ENCODE data around the gene GPAT2.
"Not testable (repeated sequence)": the region's sequence is repeated elsewhere in the genome, so short reads cannot be mapped to it uniquely, and the experiment has no call there.

Gene GPAT2

DNA sequence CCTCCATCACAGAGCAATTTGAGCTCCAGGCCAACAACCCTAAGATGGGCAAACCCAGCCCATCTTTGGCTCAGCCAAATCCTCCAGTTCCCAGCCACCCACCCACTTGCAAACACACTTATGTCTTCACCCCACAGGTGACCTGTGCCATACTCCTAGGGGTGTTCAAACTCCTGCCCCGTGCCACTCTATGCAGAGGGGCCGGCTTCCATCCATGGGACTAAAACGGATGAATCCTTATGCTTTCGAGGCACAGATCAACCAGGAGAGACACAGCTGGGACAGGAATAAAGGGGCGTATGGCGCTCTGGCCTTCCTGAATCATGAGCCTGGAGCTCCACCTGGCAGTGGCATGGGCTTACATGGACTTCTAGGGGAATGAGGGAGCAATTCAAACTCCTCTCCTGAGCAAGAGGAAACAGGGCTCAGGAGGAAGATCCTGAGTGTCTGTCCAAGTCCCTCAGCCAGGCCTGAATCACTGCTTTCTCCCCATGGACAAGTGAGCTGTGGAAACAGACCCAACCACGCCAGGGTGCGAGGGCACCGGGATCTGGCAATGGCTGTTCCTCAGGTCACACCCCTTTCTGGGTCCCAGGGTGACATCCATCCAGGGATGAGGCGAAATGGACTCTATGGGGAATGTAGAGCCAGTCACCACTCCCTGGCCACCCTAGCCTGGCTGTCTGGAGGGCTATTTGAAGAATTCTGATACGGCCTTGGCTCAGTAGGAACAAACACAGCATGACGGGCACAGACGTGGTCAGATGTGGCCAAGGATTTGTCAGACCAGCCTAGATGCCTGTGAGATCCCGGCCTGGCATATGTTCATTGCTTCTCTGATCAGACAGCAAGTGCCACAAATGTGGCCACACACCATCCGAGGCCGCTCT is 36.6 kb upstream of the GPAT2 start:
- not testable (repeated sequence) for H3K4me1 ChIP-seq (ENCODE audit: control insufficient read depth, insufficient read depth, low read length); H3K9me3 ChIP-seq (ENCODE audit: control insufficient read depth, insufficient read depth, low read length); H3K36me3 ChIP-seq (ENCODE audit: control insufficient read depth, insufficient read depth, low read length); H3K4me3 ChIP-seq (ENCODE audit: low read depth, low read length); H3K27me3 ChIP-seq (ENCODE audit: control insufficient read depth, insufficient read depth, low read length); H3K9ac ChIP-seq (ENCODE audit: low read depth, low read length)

DNA sequence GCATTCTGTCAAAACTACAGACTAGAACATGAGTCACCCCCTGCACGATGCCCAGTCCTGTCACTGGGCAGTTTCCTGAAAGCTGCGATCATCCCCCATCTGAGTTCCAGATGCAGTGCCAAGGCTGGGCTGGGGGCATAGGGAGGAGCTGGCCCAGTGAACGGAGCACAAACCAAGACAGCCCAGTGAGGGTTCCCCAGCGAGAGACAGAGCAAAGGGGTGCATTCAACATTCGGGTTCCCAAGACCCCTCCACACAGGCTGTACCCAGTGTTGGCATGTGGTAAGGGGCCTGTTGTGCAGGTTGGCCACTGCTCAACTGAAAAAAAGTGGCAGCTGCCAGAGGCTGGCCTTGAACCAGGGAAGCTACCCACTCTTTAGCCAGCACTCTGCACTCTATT is 35.6 kb upstream of the GPAT2 start:
- H3K9me3 ChIP-seq (ENCODE audit: control insufficient read depth, insufficient read depth, low read length) = not testable (repeated sequence)

DNA sequence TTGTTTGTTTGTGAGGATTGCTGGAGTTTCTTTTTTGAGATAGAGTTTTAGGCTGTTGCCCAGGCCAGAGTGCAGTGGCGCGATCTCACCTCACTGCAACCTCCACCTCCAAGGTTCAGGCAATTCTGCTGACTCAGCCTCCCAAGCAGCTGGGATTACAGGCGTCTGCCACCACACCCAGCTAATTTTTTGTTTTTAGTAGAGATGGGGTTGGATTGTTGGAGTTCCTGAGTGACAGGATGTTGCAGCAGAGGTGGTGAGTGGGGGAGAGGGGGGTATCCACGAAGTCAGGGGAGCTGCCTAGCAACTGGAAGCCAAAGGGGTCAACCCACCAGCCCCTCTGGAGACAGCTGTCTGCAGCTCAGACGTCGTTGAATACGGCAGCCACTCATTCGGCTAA is 35.2 kb upstream of the GPAT2 start:
- H3K9me3 ChIP-seq (ENCODE audit: control insufficient read depth, insufficient read depth, low read length); H3K4me1 ChIP-seq (ENCODE audit: control insufficient read depth, insufficient read depth, low read length); H3K9ac ChIP-seq (ENCODE audit: low read depth, low read length); H3K36me3 ChIP-seq (ENCODE audit: control insufficient read depth, insufficient read depth, low read length); H3K27me3 ChIP-seq (ENCODE audit: control insufficient read depth, insufficient read depth, low read length); H3K4me3 ChIP-seq (ENCODE audit: low read depth, low read length): not testable (repeated sequence)

More for the DNA sequence above, 35.6 kb upstream of the GPAT2 start:
- not testable (repeated sequence) for H3K4me1 ChIP-seq (ENCODE audit: control insufficient read depth, insufficient read depth, low read length); H3K9ac ChIP-seq (ENCODE audit: low read depth, low read length); H3K4me3 ChIP-seq (ENCODE audit: low read depth, low read length); H3K36me3 ChIP-seq (ENCODE audit: control insufficient read depth, insufficient read depth, low read length); H3K27me3 ChIP-seq (ENCODE audit: control insufficient read depth, insufficient read depth, low read length)

- not testable (repeated sequence) for H3K9ac ChIP-seq (ENCODE audit: low read depth, low read length); H3K9me3 ChIP-seq (ENCODE audit: control insufficient read depth, insufficient read depth, low read length); H3K4me1 ChIP-seq (ENCODE audit: control insufficient read depth, insufficient read depth, low read length); H3K4me3 ChIP-seq (ENCODE audit: low read depth, low read length); H3K36me3 ChIP-seq (ENCODE audit: control insufficient read depth, insufficient read depth, low read length); H3K27me3 ChIP-seq (ENCODE audit: control insufficient read depth, insufficient read depth, low read length)
Observed at GRCh38 chr2:96067902-96068581, 33.3 kb upstream of the GPAT2 start.

GRCh38 chr2:96067098-96067660 is 32.5 kb upstream of the GPAT2 start:
- not testable (repeated sequence) for H3K27me3 ChIP-seq (ENCODE audit: control insufficient read depth, insufficient read depth, low read length); H3K9me3 ChIP-seq (ENCODE audit: control insufficient read depth, insufficient read depth, low read length); H3K4me3 ChIP-seq (ENCODE audit: low read depth, low read length); H3K36me3 ChIP-seq (ENCODE audit: control insufficient read depth, insufficient read depth, low read length); H3K9ac ChIP-seq (ENCODE audit: low read depth, low read length); H3K4me1 ChIP-seq (ENCODE audit: control insufficient read depth, insufficient read depth, low read length)

DNA sequence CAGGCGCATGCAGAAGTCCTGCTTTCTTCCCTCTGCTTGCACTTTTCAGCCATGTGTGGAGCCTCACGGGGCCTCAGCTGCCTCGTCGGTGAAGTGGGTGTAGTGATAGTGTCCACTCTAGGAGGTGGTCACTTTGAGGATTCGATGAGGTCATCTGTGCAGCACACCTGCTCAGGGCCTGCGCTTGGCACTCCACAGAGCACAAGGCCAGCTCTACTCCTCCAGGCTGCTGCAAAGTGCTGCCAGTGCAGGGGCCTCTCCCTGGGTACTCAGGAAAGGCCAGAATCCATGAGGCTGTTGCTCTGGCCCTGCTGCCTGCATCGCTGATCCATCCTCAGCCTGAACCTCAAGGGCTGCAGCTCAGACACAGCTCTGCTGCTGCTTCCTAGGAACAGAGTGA is 31.8 kb upstream of the GPAT2 start:
- H3K9me3 ChIP-seq (ENCODE audit: control insufficient read depth, insufficient read depth, low read length); H3K4me3 ChIP-seq (ENCODE audit: low read depth, low read length); H3K27me3 ChIP-seq (ENCODE audit: control insufficient read depth, insufficient read depth, low read length); H3K9ac ChIP-seq (ENCODE audit: low read depth, low read length); H3K4me1 ChIP-seq (ENCODE audit: control insufficient read depth, insufficient read depth, low read length); H3K36me3 ChIP-seq (ENCODE audit: control insufficient read depth, insufficient read depth, low read length): not testable (repeated sequence)

DNA sequence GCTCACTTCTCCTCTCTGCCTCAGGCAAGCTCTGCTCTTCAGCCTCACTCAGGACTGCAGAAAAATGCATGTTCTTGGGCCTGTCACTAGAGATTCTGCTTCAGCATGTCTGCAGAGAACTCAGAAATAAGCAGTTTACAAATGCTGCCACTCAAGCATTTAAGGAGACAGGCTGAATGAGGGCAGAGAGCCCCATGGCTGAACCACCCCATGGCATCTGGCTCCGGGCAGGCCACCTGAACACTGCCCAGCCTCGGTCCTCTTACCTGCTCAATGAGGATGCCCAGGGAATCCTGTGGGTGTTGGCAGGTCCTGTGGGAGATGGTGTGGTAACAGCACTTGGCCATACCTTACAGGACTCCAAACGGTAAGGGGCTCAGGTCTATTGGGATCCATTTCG is 31.2 kb upstream of the GPAT2 start:
- H3K4me3 ChIP-seq (ENCODE audit: low read depth, low read length); H3K27me3 ChIP-seq (ENCODE audit: control insufficient read depth, insufficient read depth, low read length); H3K4me1 ChIP-seq (ENCODE audit: control insufficient read depth, insufficient read depth, low read length); H3K9me3 ChIP-seq (ENCODE audit: control insufficient read depth, insufficient read depth, low read length); H3K36me3 ChIP-seq (ENCODE audit: control insufficient read depth, insufficient read depth, low read length); H3K9ac ChIP-seq (ENCODE audit: low read depth, low read length): not testable (repeated sequence)

- Histone ChIP-seq H3K4me1 (ENCODE audit: control insufficient read depth, insufficient read depth, low read length) (no peaks in the 10 kb centered on the region), H3K36me3 (ENCODE audit: control insufficient read depth, insufficient read depth, low read length) (no peaks in the 10 kb centered on the region), H3K9ac (ENCODE audit: low read depth, low read length) (no peak overlapping the region), H3K9me3 (ENCODE audit: control insufficient read depth, insufficient read depth, low read length) (no peaks in the 10 kb centered on the region), H3K4me3 (ENCODE audit: low read depth, low read length) (no peak overlapping the region), H3K27me3 (ENCODE audit: control insufficient read depth, insufficient read depth, low read length) (no peaks in the 10 kb centered on the region)
Observed at GRCh38 chr2:96065381-96065930, 30.7 kb upstream of the GPAT2 start.

- not testable (repeated sequence) for H3K27me3 ChIP-seq (ENCODE audit: control insufficient read depth, insufficient read depth, low read length); H3K4me3 ChIP-seq (ENCODE audit: low read depth, low read length); H3K4me1 ChIP-seq (ENCODE audit: control insufficient read depth, insufficient read depth, low read length); H3K9me3 ChIP-seq (ENCODE audit: control insufficient read depth, insufficient read depth, low read length); H3K36me3 ChIP-seq (ENCODE audit: control insufficient read depth, insufficient read depth, low read length); H3K9ac ChIP-seq (ENCODE audit: low read depth, low read length)
Observed at GRCh38 chr2:96064760-96065159, 30.0 kb upstream of the GPAT2 start.

- H3K9ac ChIP-seq (ENCODE audit: low read depth, low read length); H3K4me1 ChIP-seq (ENCODE audit: control insufficient read depth, insufficient read depth, low read length); H3K4me3 ChIP-seq (ENCODE audit: low read depth, low read length); H3K36me3 ChIP-seq (ENCODE audit: control insufficient read depth, insufficient read depth, low read length); H3K27me3 ChIP-seq (ENCODE audit: control insufficient read depth, insufficient read depth, low read length); H3K9me3 ChIP-seq (ENCODE audit: control insufficient read depth, insufficient read depth, low read length): not testable (repeated sequence)
Observed at GRCh38 chr2:96064047-96064675, 29.4 kb upstream of the GPAT2 start.

DNA sequence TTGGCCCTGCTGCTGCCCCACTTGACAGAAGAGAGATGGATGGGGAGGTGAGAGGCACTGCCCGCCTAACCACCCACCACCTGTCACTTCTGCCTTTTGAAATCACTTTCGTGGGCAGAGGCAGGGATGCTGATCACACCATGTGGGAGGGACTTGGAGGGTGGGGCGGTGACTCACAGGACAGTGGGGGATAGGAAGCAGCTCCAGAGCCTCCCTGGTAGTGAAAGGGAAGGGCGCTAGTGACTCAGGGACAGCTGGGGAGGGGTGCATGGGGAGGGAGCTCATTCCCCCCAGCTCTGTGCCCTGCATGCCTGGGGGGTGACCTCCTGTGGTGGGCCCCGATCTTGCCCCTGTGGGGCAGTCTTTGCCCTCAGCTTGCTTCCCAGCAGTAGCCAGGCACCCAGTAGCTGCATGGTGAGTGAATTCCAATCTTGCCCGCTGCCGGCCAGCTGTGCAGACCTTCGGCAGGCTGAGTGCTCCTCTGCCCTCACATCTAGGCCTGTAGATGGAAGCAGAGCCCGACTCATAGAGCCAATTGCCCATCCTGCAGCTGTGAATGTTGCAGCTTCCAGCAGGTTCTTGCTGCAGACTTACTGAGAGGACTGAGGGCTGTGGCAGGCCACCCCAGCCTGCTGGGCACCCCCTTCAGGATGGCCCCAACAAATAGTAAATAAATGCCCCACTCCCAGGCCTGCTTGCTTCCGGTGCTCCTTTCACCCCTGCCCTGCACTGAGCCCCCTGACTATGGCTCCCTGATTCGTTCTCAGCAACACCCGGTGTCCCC is 28.6 kb upstream of the GPAT2 start:
- not testable (repeated sequence) for H3K4me1 ChIP-seq (ENCODE audit: control insufficient read depth, insufficient read depth, low read length); H3K27me3 ChIP-seq (ENCODE audit: control insufficient read depth, insufficient read depth, low read length); H3K36me3 ChIP-seq (ENCODE audit: control insufficient read depth, insufficient read depth, low read length); H3K4me3 ChIP-seq (ENCODE audit: low read depth, low read length); H3K9ac ChIP-seq (ENCODE audit: low read depth, low read length); H3K9me3 ChIP-seq (ENCODE audit: control insufficient read depth, insufficient read depth, low read length)
